GM12874 (cell line): Measurements from ENCODE around the gene ADAP2.

Experiments
- TF ChIP-seq, protein P1 (sequence below): IDR thresholded peaks from 2 replicates; pipeline ENCODE4 v1.5.1; 2011; ENCODE audit warnings: low read depth, mild to moderate bottlenecking, control low read depth, low read length, moderate library complexity; ENCODE audit not compliant: insufficient read depth

ADAP2 gene

DNA sequence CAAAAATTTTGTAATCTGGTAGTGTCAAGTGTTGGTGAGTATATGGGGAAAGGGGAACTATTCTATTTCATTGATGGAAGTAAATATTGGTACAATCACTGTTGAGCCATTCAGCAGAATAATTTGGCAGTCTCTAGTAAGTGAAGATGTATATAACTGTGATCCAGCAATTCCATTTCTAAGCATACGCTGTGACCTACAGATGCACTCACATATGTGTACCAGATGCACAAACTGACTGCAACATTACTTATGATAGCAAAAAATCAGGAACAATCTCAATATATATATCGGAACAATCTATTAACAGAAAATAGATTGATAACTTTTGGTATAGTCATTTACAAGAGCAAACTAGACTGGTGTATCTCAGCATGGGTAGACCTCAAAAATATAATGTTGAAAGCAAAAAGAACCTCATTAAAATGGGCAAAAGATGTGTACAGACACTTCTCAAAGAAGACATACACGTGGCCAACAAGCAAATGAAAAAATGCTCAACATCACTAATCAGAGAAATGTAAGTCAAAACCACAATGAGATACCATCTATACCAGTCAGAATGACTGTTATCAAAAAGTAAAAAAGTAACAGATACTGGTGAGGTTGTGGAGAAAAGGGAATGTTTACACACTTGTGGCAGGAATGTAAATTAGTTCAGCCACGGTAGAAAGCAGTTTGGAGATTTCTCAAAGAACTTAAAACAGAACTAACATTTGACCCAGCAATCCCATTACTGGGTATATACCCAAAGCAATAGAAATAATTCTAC is 20.7 kb downstream of the ADAP2 start:
- TF ChIP-seq, protein P1, sequence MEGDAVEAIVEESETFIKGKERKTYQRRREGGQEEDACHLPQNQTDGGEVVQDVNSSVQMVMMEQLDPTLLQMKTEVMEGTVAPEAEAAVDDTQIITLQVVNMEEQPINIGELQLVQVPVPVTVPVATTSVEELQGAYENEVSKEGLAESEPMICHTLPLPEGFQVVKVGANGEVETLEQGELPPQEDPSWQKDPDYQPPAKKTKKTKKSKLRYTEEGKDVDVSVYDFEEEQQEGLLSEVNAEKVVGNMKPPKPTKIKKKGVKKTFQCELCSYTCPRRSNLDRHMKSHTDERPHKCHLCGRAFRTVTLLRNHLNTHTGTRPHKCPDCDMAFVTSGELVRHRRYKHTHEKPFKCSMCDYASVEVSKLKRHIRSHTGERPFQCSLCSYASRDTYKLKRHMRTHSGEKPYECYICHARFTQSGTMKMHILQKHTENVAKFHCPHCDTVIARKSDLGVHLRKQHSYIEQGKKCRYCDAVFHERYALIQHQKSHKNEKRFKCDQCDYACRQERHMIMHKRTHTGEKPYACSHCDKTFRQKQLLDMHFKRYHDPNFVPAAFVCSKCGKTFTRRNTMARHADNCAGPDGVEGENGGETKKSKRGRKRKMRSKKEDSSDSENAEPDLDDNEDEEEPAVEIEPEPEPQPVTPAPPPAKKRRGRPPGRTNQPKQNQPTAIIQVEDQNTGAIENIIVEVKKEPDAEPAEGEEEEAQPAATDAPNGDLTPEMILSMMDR: no peak

GRCh38 chr17:30947796-30948195 is 26.1 kb downstream of the ADAP2 start:
- TF ChIP-seq, protein P1: no peak

GRCh38 chr17:30950189-30950588 is 28.4 kb downstream of the ADAP2 start:
- TF ChIP-seq, protein P1: no peak

- TF ChIP-seq, protein P1: no peak
Measured at GRCh38 chr17:30950669-30951399, 29.1 kb downstream of the ADAP2 start.

GRCh38 chr17:30952638-30953393 is 31.1 kb downstream of the ADAP2 start:
- TF ChIP-seq, protein P1: no peak

- TF ChIP-seq, protein P1: no peak
Measured at GRCh38 chr17:30954046-30954830, 32.5 kb downstream of the ADAP2 start.
